ENCODE data around the gene TSSK6.

DNA sequence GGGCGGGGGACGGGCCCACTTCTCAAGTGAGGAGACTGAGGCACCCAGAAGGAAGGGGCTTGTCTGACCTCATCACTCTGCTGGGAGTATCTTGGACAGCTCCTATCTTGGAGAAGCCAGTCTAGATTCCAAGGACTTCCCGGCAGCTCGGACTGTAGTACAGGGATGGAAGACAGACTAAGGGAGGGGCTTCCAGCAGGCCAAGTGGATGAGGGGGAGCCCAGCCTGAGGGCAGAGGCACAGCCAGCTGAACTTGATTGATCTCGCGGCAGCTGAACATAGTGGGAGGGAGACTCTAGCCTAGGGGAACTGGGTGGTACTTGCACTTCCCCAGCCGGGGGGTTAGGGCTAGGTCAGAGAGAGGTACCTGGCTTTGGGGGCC lies 23.4 kb upstream of the TSSK6 start:
- TF ChIP-seq, protein P1, sequence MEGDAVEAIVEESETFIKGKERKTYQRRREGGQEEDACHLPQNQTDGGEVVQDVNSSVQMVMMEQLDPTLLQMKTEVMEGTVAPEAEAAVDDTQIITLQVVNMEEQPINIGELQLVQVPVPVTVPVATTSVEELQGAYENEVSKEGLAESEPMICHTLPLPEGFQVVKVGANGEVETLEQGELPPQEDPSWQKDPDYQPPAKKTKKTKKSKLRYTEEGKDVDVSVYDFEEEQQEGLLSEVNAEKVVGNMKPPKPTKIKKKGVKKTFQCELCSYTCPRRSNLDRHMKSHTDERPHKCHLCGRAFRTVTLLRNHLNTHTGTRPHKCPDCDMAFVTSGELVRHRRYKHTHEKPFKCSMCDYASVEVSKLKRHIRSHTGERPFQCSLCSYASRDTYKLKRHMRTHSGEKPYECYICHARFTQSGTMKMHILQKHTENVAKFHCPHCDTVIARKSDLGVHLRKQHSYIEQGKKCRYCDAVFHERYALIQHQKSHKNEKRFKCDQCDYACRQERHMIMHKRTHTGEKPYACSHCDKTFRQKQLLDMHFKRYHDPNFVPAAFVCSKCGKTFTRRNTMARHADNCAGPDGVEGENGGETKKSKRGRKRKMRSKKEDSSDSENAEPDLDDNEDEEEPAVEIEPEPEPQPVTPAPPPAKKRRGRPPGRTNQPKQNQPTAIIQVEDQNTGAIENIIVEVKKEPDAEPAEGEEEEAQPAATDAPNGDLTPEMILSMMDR (IDR thresholded peaks at IDR 0.05): no peak
- no peak for TF ChIP-seq POLR2AphosphoS5 (IDR thresholded peaks at IDR 0.05)
- TF ChIP-seq EP300 (IDR thresholded peaks at IDR 0.05): no peak

Measured in gastroesophageal sphincter (tissue), 3 donors.